ENCODE data around the gene FOXP1.
A peak's percentile ranks its signal among the peaks of the same experiment; 100 is the strongest.

The FOXP1 gene

GRCh38 chr3:71505767-71506350 is 77.7 kb downstream of the FOXP1 start:
- DNase-seq (ENCODE audit: low read depth in 2 of 2) = no peak

DNA sequence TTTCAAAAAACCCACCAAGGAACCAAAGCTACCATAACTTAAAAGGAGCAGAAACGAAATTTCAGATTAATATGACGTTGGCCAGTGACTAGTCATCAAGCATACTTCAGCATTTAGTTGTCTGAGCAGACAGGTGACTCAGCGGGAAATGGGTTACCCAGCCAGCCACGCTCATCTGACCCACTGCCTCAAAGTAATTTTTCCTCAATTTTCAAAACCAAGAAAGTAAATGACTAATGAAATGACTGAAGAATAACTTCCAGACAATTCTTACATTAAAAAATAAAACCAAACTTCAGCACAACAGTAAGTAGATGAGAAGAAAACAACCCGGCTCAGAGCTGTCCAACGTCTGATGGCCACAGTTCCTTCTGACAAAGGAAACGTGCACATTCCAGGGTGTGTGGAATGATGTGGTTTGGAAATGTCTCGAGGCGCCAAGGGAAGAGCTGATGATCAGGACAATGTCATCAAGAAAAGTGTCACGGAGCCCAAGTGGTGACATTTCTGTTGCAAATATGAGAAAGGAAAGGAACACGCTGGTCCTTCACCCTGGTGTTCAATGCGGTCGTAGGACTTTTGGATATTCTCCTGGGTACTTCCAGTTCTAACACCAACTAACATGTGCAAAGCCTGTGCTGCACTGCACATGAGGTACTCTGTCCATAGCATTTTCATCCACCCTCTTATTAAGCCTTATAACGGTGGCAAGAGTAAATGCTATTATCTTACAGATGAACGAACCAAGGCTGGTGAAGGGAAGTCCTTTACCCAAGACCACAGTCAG is 79.1 kb downstream of the FOXP1 start:
- peak; percentile 82 to 83 for DNase-seq (ENCODE audit: low read depth in 2 of 2)

- no peak for DNase-seq (ENCODE audit: low read depth in 2 of 2)
Measured at GRCh38 chr3:71503525-71504249, 79.8 kb downstream of the FOXP1 start.

DNA sequence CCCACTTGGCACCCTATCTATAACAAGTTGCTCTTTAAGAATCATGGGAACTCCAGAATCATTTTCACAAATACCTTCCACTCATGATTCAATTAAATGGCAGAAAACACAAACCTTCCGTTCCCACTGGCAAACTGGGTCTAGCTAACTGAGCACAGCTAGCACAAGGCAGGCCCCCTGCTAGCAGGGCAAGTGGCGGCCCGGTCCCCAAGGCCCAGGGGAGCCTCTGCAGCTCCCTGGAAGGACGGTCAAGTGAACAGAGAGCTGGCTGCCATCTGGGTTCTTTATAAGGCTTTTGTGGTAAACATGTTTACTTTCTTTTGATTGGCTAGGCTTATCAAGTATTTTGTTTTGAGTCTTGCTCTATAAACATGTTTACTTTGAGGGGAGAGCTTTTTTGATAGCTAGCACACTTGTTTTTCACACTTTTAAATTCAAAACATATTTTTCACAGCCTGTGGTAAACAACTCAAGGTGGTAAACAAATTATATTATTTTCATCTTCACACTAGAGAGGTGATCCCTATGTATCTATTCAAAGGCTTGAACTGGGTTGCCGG is 81.4 kb downstream of the FOXP1 start:
- no peak for DNase-seq (ENCODE audit: low read depth in 2 of 2)

- no peak for DNase-seq (ENCODE audit: low read depth in 2 of 2)
Measured at GRCh38 chr3:71500696-71501095, 82.8 kb downstream of the FOXP1 start.

GRCh38 chr3:71499227-71499876 is 84.2 kb downstream of the FOXP1 start:
- DNase-seq (ENCODE audit: low read depth in 2 of 2) = no peak

DNA sequence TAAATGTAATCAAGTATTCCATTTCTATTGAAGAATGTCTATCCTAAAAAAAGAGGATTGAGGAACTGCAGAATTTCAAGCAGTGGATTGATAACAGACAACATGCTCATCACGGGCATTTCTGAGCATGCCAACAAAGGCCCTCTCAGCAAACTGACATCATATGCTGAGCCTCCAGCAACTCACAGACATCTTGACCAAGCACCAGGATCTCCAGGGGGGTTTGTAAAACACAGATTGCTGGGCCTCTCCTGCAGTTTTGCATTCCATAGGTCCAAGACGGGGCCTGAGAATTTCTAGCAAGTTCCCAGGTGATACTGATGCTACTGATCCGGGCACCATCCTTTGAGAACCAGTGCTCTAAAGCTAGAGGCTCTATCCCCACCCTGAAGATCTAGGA is 85.0 kb downstream of the FOXP1 start:
- no peak for DNase-seq (ENCODE audit: low read depth in 2 of 2)

DNA sequence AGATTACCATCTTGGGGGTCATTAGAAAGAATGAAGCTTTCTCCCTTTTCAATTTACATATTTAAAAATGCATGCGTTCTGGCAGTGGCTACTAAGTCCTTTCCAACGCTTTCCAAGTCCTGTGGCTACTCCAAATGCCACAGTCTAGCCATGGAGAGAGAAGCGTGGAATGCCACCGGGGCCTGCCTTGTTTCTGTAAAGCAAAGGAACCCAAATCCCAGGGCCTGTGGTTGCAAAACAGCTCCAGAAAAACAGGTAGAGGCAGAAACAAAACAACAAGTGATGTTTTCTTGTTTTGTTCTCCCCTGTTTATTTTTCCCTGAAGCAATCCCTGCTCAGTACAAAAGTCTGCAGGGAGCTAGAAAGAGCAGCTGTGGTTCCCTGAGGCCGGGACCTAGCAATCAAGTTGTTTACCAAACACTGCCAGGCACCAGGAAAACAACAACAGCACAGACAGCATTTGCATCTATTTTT is 85.5 kb downstream of the FOXP1 start:
- no peak for DNase-seq (ENCODE audit: low read depth in 2 of 2)

- DNase-seq (ENCODE audit: low read depth in 2 of 2) = no peak
Measured at GRCh38 chr3:71497367-71497897, 86.1 kb downstream of the FOXP1 start.

- DNase-seq (ENCODE audit: low read depth in 2 of 2) = peak; percentile 62 to 63
Measured at GRCh38 chr3:71495708-71496472, 87.6 kb downstream of the FOXP1 start.

DNA sequence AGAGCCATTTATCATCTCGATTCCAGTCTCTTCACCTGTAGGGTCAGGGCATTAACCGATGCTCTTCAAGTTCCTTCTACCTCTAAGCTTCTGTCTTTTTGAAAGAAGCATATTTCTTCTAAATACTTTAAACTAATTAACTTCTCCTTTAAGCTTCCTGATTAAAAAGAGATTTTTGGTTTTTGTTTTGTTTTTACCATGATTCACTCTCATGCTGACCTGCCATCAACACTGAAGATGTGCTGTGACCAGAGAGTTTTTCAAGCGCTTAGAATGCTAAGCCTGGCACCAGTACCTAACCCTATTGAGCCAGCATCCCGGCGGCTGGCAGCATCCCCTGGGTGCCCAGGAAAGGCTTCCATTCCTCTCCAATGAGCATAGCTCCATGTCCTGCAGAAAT is 89.3 kb downstream of the FOXP1 start:
- no peak for DNase-seq (ENCODE audit: low read depth in 2 of 2)

DNA sequence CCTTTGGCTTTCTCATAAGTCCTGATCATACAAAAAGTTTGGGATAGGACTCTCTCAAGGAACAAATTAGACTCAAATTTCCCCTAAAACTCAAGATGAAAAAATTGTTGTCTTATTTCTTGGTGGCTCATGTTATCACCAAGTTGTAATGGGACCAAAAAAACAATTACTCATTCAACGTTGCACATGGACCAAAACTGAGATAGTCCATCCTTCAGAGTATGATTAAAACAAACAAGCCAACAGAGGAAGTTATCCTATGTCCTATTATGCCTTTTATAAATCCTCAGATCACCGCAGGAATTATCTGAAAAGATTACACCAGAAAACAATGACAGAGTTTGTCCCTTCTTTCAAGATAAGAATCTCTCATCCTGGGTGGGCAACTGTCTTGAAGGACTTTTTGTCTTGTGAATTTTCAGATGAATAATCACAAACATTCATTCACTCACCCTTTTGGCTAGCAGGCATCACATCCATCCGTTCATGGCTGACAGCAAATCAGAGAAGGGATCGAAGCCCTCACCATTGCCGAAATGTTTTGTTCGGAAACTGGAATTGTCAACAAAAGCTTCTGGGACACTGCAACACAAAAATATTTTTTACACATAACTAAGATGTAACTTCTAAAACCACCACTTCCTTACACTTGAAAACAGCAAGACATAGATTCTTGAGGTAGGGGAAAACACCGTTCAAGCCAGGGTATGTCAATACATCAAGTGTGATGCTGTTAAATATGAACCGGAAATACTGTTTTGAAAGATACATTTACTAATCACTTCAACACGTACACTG is 90.4 kb downstream of the FOXP1 start:
- no peak for DNase-seq (ENCODE audit: low read depth in 2 of 2)

GRCh38 chr3:71492566-71492965 is 91.0 kb downstream of the FOXP1 start:
- no peak for DNase-seq (ENCODE audit: low read depth in 2 of 2)

DNA sequence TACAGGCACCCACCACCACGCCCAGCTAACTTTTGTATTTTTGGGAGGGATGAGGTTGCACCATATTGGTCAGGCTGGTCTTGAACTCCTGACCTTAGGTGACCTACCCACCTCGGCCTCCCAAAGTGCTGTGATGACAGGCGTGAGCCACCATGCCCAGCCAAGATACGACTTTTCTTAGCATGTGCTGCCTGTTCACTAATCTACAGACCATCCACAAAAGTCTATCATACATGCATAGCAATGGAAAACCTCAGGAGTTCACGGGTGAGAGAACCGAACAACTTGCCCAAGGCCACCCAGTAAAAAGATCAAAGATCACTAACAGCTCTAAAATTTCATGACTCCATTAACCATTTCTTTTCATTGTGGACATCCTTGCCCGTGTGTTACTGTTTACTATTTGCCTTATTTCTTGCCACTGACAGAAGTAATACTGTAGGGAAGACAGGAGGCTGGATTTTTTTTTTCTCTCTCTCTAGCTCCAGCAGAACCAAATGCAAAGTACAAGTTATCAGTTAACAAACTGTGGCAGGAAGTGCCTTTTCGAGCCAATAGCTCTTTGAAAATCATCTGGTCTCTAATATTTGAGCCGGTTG is 92.3 kb downstream of the FOXP1 start:
- no peak for DNase-seq (ENCODE audit: low read depth in 2 of 2)

GRCh38 chr3:71490692-71491091 is 92.8 kb downstream of the FOXP1 start:
- no peak for DNase-seq (ENCODE audit: low read depth in 2 of 2)

DNA sequence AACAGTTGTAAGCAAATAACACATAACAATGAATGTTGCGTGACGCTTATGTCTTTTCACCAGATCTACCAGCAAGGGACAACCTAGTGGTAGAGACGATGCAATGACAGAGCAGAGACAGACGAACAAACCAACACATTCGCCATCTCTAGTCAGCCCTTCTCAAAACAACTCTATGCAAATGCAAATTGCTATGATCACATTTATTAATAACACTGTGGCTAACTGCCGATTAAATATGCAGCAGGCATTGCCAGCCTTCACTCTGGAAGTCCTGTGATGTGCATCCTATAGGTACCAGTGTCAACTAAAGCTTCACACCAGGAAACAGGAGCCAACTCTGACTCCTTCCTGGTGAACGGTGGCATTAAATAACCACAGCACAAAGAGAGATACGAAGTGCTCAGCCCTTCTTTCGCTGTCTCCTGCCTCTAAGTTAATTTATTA is 94.2 kb downstream of the FOXP1 start:
- DNase-seq (ENCODE audit: low read depth in 2 of 2) = no peak

GRCh38 chr3:71488882-71489281 is 94.6 kb downstream of the FOXP1 start:
- DNase-seq (ENCODE audit: low read depth in 2 of 2) = no peak

- no peak for DNase-seq (ENCODE audit: low read depth in 2 of 2)
Measured at GRCh38 chr3:71488391-71488809, 95.1 kb downstream of the FOXP1 start.

DNA sequence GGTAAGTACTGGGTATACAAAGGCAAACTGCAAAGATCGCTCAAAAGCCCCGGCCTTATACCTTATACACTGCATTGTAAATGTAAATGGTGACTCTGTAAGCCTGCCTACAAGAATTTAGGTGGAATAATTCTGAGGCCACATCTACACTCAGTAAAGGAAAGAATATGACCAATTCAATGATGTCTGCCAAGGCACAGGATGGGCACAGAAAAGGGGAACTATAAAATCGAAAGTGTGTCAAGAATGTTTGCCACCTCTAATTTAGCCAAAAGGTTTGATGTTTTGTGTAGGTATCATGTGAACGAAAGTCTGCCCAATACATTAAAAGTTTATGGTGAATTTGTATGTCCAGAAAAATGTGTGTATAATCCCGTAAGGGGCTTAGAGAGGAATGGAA is 96.1 kb downstream of the FOXP1 start:
- DNase-seq (ENCODE audit: low read depth in 2 of 2) = no peak

GRCh38 chr3:71486831-71487230 is 96.7 kb downstream of the FOXP1 start:
- no peak for DNase-seq (ENCODE audit: low read depth in 2 of 2)

All from fibroblast of skin of left biceps (primary cell).